ENCODE measurements around the gene RAB33A.
"Not testable (repeated sequence)": the region's sequence is repeated elsewhere in the genome, so short reads cannot be mapped to it uniquely, and the experiment has no call there.

Gene RAB33A

DNA sequence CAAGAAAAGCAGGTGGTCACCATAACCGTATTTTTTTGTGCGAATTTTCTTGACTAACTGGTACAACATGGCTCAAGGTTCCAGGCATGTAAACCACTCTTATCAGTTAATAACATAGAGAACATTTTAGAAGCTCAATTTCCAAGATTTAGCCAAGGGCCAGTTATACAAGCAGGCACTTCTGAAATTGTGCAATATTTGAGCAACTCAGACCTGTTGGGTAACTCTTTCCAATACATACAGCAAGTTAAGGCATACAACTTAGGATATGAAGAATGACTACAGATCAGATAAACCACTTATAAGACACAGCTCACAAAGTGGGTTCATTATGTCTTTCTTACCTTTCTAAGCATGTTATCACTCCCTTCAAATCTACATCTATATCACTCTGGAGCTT is 53.0 kb downstream of the RAB33A start:
- no peak for TF ChIP-seq CTCF (IDR thresholded peaks at IDR 0.05; ENCODE audit: low read depth, low read length)
- H3K4me3 ChIP-seq (ENCODE audit: low read depth, low read length) = no peak overlapping the region

DNA sequence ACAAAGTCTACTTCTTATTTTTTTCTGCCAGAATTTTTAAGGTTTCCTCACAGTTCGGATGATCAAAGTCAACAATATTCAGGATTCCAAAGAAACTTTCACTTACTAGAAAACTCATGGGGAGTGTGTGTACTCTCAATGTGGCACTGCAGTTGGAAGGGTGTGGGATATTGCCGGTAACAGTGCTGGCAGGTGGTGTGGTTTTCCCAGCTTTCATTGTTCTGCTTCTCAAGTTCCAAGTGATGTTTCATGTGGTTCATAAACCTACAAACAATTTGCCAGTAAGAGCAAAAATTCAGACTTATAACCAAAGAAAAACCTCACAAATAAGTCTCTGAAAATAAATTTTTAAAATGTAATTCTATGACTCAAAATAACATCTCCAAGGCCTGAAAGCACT is 57.1 kb downstream of the RAB33A start:
- TF ChIP-seq CTCF (IDR thresholded peaks at IDR 0.05; ENCODE audit: low read depth, low read length) = no peak
- no peak overlapping the region for H3K4me3 ChIP-seq (ENCODE audit: low read depth, low read length)

- not testable (repeated sequence) for H3K4me3 ChIP-seq (ENCODE audit: low read depth, low read length)
Measured at GRCh38 chrX:130231184-130231583, 59.4 kb downstream of the RAB33A start.

Data from WI38 (cell line).